GM23338 (cell line): ENCODE results near the gene PROZ.

ENCODE experiments used
- CTCF ChIP-seq, 2 experiments: fragments of 200-600 bp in 1 of 2; sonication (generic) in 1 of 2; conservative IDR thresholded peaks; 2 replicates each; pipeline versions ENCODE4 v1.5.1 to v1.6.1; 2016 to 2017; ENCODE audit warnings: antibody characterized with exemption in 2 of 2, low read depth in 2 of 2, mild to moderate bottlenecking in 2 of 2, moderate library complexity in 1 of 2
- EZH2 ChIP-seq: fragments of 200-600 bp; sonication (generic); IDR thresholded peaks from one replicate; pipeline ENCODE4 v1.8.0; 2017; ENCODE audit warnings: antibody characterized with exemption, mild to moderate bottlenecking, low read depth; ENCODE audit not compliant: unreplicated experiment
- EZH2phosphoT487 ChIP-seq: fragments of 200-600 bp; sonication (generic); IDR thresholded peaks from one replicate; pipeline ENCODE4 v1.8.1; 2018; ENCODE audit warnings: antibody characterized with exemption; ENCODE audit not compliant: unreplicated experiment
- POLR2AphosphoS5 ChIP-seq: IDR thresholded peaks from 2 replicates; pipeline ENCODE4 v1.6.1; 2016; ENCODE audit warnings: antibody characterized with exemption, low read depth
- REST ChIP-seq: IDR thresholded peaks from one replicate; pipeline ENCODE4 v1.6.1; 2018; ENCODE audit warnings: antibody characterized with exemption; ENCODE audit not compliant: unreplicated experiment

- TF ChIP-seq CTCF (conservative IDR thresholded peaks at IDR 0.05; ENCODE audit: low read depth in 2 of 2) (no peak), REST (no peak), EZH2 (no peak), EZH2phosphoT487 (no peak), POLR2AphosphoS5 (no peak)
Observed at GRCh38 chr13:113161433-113161832, 3.0 kb downstream of the PROZ start.
